GM12878 (cell line): Measurements from ENCODE around the gene S100P. TPM values are rescaled to one million over a fixed set of nuclear protein-coding genes. Genes with fewer than 3 reads are reported as not detected.

Experiments used
- ATAC-seq: fragments of 200-7000 bp; cut with Tn5 transposase; 3 replicates; pipeline ENCODE4 v1.9.1; 2020; ENCODE audit warnings: mild to moderate bottlenecking, moderate library complexity
- BruUV-seq: library from RNA; stranded (reverse); fragments of 400-500 nt; replicated peaks from 2 replicates; lab custom pipeline; 2021; lab: Mats Ljungman, UMichigan
- CTCF ChIA-PET: fragments of 300-600 bp; sonication (Branson Sonifier 250); formaldehyde crosslinking; extraction: SDS; loops from one replicate; lab custom pipeline; 2021; ENCODE audit warnings: inconsistent platforms; lab: Yijun Ruan, JAX
- POLR2A ChIA-PET: fragments of 350-600 bp; formaldehyde crosslinking; extraction: SDS; loops from one replicate; lab custom pipeline; 2021; ENCODE audit warnings: inconsistent platforms; lab: Charles Lee
- RAD21 ChIA-PET: fragments of 300-600 bp; sonication (Branson Sonifier 250); formaldehyde crosslinking; loops from one replicate; lab custom pipeline; 2023; ENCODE audit warnings: antibody characterized with exemption; ENCODE audit not compliant: unreplicated experiment; lab: Charles Lee
- SMC1A ChIA-PET: fragments of 300-600 bp; sonication (Branson Sonifier 250); formaldehyde crosslinking; loops from one replicate; lab custom pipeline; 2023; ENCODE audit not compliant: unreplicated experiment, uncharacterized antibody; lab: Charles Lee
- DNase-seq: peaks from one replicate; pipeline ENCODE4 v3.0.0-alpha.2; 2011; ENCODE audit warnings: low read depth, low spot score
- FAIRE-seq: peaks from 3 replicates; lab custom pipeline; 2011; peaks lifted over from hg19 to GRCh38; lab: Jason Lieb, UNC
- H2AFZ ChIP-seq: 2 replicates; pipeline ENCODE4 v1.6.0; 2011; ENCODE audit warnings: low read depth, low read length, control low read depth; ENCODE audit not compliant: control insufficient read depth
- H3K27ac ChIP-seq: 2 replicates; pipeline ENCODE4 v1.5.1; 2011; ENCODE audit warnings: control low read depth; ENCODE audit not compliant: control insufficient read depth, insufficient read depth
- H3K27me3 ChIP-seq, 2 experiments: replicated peaks in 1 of 2; 2 replicates each; pipeline versions ENCODE4 v1.6.0 to v1.6.1; 2011; ENCODE audit warnings: low read length in 1 of 2; ENCODE audit not compliant: control insufficient read depth in 2 of 2, insufficient read depth in 2 of 2
- H3K36me3 ChIP-seq, 2 experiments: 2 replicates each; pipeline ENCODE4 v1.5.1; 2011; ENCODE audit warnings: low read length in 1 of 2; ENCODE audit not compliant: control insufficient read depth in 2 of 2, insufficient read depth in 2 of 2
- H3K4me1 ChIP-seq: 2 replicates; pipeline ENCODE4 v1.6.1; 2011; ENCODE audit warnings: mild to moderate bottlenecking, low read length, moderate library complexity, mixed read lengths; ENCODE audit not compliant: control insufficient read depth, insufficient read depth
- H3K4me2 ChIP-seq: 2 replicates; pipeline ENCODE4 v1.6.0; 2011; ENCODE audit warnings: control low read depth; ENCODE audit not compliant: control insufficient read depth, insufficient read depth
- H3K4me3 ChIP-seq: fragments of 200-600 bp; sonication (generic); 2 replicates; pipeline ENCODE4 v1.5.1; 2016
- H3K79me2 ChIP-seq: 2 replicates; pipeline ENCODE4 v1.6.0; 2011; ENCODE audit warnings: low read length; ENCODE audit not compliant: control insufficient read depth, insufficient read depth
- H3K9ac ChIP-seq: 2 replicates; pipeline ENCODE4 v1.8.0; 2011; ENCODE audit warnings: low read length, control low read depth, mixed read lengths; ENCODE audit not compliant: control insufficient read depth, insufficient read depth
- H3K9me3 ChIP-seq: replicated peaks from 3 replicates; pipeline ENCODE4 v1.5.1; 2011; ENCODE audit warnings: mild to moderate bottlenecking, low read length; ENCODE audit not compliant: control insufficient read depth, insufficient read depth
- H4K20me1 ChIP-seq: 2 replicates; pipeline ENCODE4 v1.6.0; 2011; ENCODE audit not compliant: control insufficient read depth, insufficient read depth
- BMI1 ChIP-seq: fragments of 450-650 bp; IDR thresholded peaks from 2 replicates; pipeline ENCODE4 v1.6.1; 2016; ENCODE audit warnings: mild to moderate bottlenecking, moderate library complexity, borderline replicate concordance
- FOXM1 ChIP-seq: IDR thresholded peaks from 2 replicates; pipeline ENCODE4 v1.6.1; 2012; ENCODE audit warnings: low read depth, mild to moderate bottlenecking, inconsistent platforms, low read length, moderate library complexity
- GATAD2B ChIP-seq: fragments of 450-650 bp; conservative IDR thresholded peaks from 2 replicates; pipeline ENCODE4 v1.6.1; 2017; ENCODE audit warnings: low read depth, mild to moderate bottlenecking, moderate library complexity
- IRF3 ChIP-seq: fragments of 450-650 bp; IDR thresholded peaks from 2 replicates; pipeline ENCODE4 v1.6.1; 2014; ENCODE audit warnings: mild to moderate bottlenecking
- IRF4 ChIP-seq: IDR thresholded peaks from 2 replicates; pipeline ENCODE4 v1.6.1; 2011; ENCODE audit warnings: low read depth, low read length
- MTA2 ChIP-seq: fragments of 450-650 bp; IDR thresholded peaks from 2 replicates; pipeline ENCODE4 v1.6.1; 2016; ENCODE audit warnings: low read depth, mild to moderate bottlenecking, moderate library complexity
- NFIC ChIP-seq: IDR thresholded peaks from 2 replicates; pipeline ENCODE4 v1.6.1; 2012; ENCODE audit warnings: low read depth, mild to moderate bottlenecking, inconsistent platforms, low read length, moderate library complexity
- PKNOX1 ChIP-seq: fragments of 450-650 bp; IDR thresholded peaks from 2 replicates; pipeline ENCODE4 v1.6.1; 2016; ENCODE audit warnings: mild to moderate bottlenecking
- RCOR1 ChIP-seq: conservative IDR thresholded peaks from 2 replicates; pipeline ENCODE4 v1.6.1; 2012; ENCODE audit warnings: low read depth, low read length, improper control_type of control experiment
- RELA ChIP-seq: fragments of 450-650 bp; IDR thresholded peaks from 2 replicates; pipeline ENCODE4 v1.8.0; 2014; ENCODE audit warnings: borderline replicate concordance; ENCODE audit not compliant: partially characterized antibody
- SKIL ChIP-seq: fragments of 450-650 bp; IDR thresholded peaks from 2 replicates; pipeline ENCODE4 v1.6.1; 2017; ENCODE audit warnings: mild to moderate bottlenecking, low read depth, inconsistent platforms; ENCODE audit not compliant: poor library complexity, severe bottlenecking
- SREBF1 ChIP-seq: IDR thresholded peaks from 2 replicates; pipeline ENCODE4 v1.6.1; 2012; ENCODE audit warnings: mild to moderate bottlenecking, low read length
- SUPT20H ChIP-seq: IDR thresholded peaks from 2 replicates; pipeline ENCODE4 v1.6.1; 2011; ENCODE audit warnings: low read depth, mild to moderate bottlenecking, low read length, moderate library complexity, borderline replicate concordance; ENCODE audit not compliant: control insufficient read depth
- TBL1XR1 ChIP-seq: IDR thresholded peaks from 2 replicates; pipeline ENCODE4 v1.6.1; 2012; ENCODE audit warnings: low read depth, low read length, improper control_type of control experiment
- ZNF384 ChIP-seq: IDR thresholded peaks from 2 replicates; pipeline ENCODE4 v1.6.1; 2012; ENCODE audit warnings: low read depth, mild to moderate bottlenecking, low read length, improper control_type of control experiment, borderline replicate concordance
- ZNF622 ChIP-seq: fragments of 450-650 bp; IDR thresholded peaks from 2 replicates; pipeline ENCODE4 v1.6.1; 2017; ENCODE audit warnings: mild to moderate bottlenecking, inconsistent platforms
- WGBS: methylation state at CpG from one replicate; pipeline ENCODE4 v1.1.6; 2016; ENCODE audit warnings: low lambda C conversion rate; ENCODE audit not compliant: insufficient replicate concordance, insufficient coverage; ENCODE audit errors: missing lambda C conversion rate; 5-methylcytosine and 5-hydroxymethylcytosine counted together
- in situ Hi-C: fragments of 300-500 bp; cut with MboI; formaldehyde crosslinking; loops from 9 replicates; pipeline ENCODE4 v1.14.3; 2018; ENCODE audit warnings: mixed read lengths
- intact Hi-C: fragments of 100-400 bp; cut with micrococcal nuclease; formaldehyde crosslinking; loops from one replicate; pipeline ENCODE4 v1.14.2; 2022; ENCODE audit not compliant: unreplicated experiment
- polyA plus RNA-seq, 11 experiments: library from polyadenylated mRNA; depleted of rRNA in 4 of 11; unstranded in 6 of 11; stranded (reverse) in 5 of 11; fragments of >200 nt; fragmentation: Nextera tagmentation in 4 of 11; fragmentation: Illumina TruSeq in 1 of 11; extraction: Ambion mirVana in 4 of 11; extraction: Trizol in 1 of 11; gene quantifications; 1 replicate in 1 of 11; 2 replicates in 10 of 11; pipeline versions ENCODE4 v1.2.1 to v1.2.3, GENCODE V29; 2011 to 2016; ENCODE audit warnings: inconsistent platforms in 2 of 11, missing spikeins in 2 of 11, low read depth in 1 of 11
- total RNA-seq, 4 experiments: library from RNA; depleted of rRNA in 3 of 4; stranded (reverse); fragments of >200 nt in 3 of 4; fragmentation: Illumina TruSeq in 1 of 4; extraction: Trizol in 1 of 4; gene quantifications; 2 replicates each; pipeline versions ENCODE4 v1.2.1 to v1.2.3, GENCODE V29; 2013 to 2021

The S100P gene
- total and polyA plus RNA-seq, 10 of the 15 experiments (the other 5 are each of a cell fraction or from before 2014, with no cell fraction given), result 0.90 TPM; not detected in 9

GRCh38 chr4:6682862-6683590 lies 10.7 kb upstream of the S100P start:
- H2AFZ ChIP-seq, result no peak overlapping the region
- no peaks in the 10 kb centered on the region for H3K79me2 ChIP-seq
- no peak for ATAC-seq
- no peak overlapping the region for H3K4me3 ChIP-seq
- 71% methylated on average over 11 of the region's 11 CpGs for WGBS
- TF ChIP-seq TBL1XR1, result no peak
- no peak for TF ChIP-seq MTA2
- no peak for TF ChIP-seq GATAD2B
- no peak for TF ChIP-seq SKIL
- no peak for TF ChIP-seq PKNOX1
- no peak for TF ChIP-seq RCOR1
- TF ChIP-seq RELA, result no peak
- TF ChIP-seq ZNF622, result no peak
- no peak for TF ChIP-seq SREBF1
- no peak for TF ChIP-seq NFIC
- TF ChIP-seq IRF4, result no peak
- no peak for TF ChIP-seq BMI1
- TF ChIP-seq IRF3, result no peak
- TF ChIP-seq SUPT20H, result no peak
- no peak for TF ChIP-seq FOXM1
- TF ChIP-seq ZNF384, result no peak
- RAD21 ChIA-PET, result no interaction called here
- no TSS peak for BruUV-seq
- CTCF ChIA-PET, result interaction anchor here (1.0 to 1.2 kb wide), 2 partner anchors 8 to 419 kb away, joined by 3 to 4 read pairs; no protein-coding TSS in a partner anchor
- DNase-seq, result no peak
- in situ Hi-C loops (no loop called here), intact Hi-C loops (no loop called here)
- SMC1A ChIA-PET, result interaction anchor here (1.0 kb wide), 1 partner anchor 8 kb away, joined by 4 read pairs; no protein-coding TSS in a partner anchor
- no peaks in the 10 kb centered on the region for H3K27me3 ChIP-seq
- no peak for FAIRE-seq
- no peaks in the 10 kb centered on the region for H3K4me1 ChIP-seq
- H3K4me2 ChIP-seq, result no peak overlapping the region
- no peaks in the 10 kb centered on the region; the same call in 2 of the 3 replicates for H3K9me3 ChIP-seq
- H3K36me3 ChIP-seq, result no peaks in the 10 kb centered on the region
- no peaks in the 10 kb centered on the region for H4K20me1 ChIP-seq
- POLR2A ChIA-PET, result interaction anchor here (0.6 kb wide), 1 partner anchor 176 kb away, joined by 3 read pairs; no protein-coding TSS in a partner anchor
- no peak overlapping the region for H3K27ac ChIP-seq
- no peak overlapping the region for H3K9ac ChIP-seq
